AG10803 (cell line): ENCODE results near the gene KCNH5.
A peak's percentile ranks its signal among the peaks of the same experiment; 100 is the strongest.

Experiments used
- DNase-seq: peaks from one replicate; pipeline ENCODE4 v3.0.0; 2010; ENCODE audit warnings: low read depth
- H3K4me3 ChIP-seq: 2 replicates; pipeline ENCODE4 v1.5.1; 2011; ENCODE audit warnings: mild to moderate bottlenecking, low read length, control low read depth
- TF ChIP-seq, protein P1 (sequence below): conservative IDR thresholded peaks from 2 replicates; pipeline ENCODE4 v1.5.1; 2011; ENCODE audit warnings: mild to moderate bottlenecking, low read length, control low read depth, inconsistent platforms

The KCNH5 gene

DNA sequence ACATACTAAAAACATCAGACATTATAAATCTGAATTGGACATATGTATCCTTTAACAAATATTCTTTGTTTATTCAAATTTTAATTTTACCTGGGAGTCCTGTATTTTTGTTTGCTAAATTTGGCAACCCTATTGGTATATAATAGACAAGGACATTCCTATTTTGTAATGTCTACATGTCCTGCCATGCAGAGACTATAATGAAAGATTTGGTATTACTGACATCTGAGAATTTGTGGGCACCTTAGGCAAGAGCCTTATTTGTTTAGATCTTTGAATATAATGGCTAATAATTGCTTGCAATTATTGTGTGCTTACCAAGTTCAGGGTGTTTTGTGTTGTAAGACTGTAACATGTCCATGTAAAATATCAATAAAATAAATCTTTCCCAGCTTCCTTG is 334.4 kb downstream of the KCNH5 start:
- no peak for DNase-seq
- TF ChIP-seq, protein P1, sequence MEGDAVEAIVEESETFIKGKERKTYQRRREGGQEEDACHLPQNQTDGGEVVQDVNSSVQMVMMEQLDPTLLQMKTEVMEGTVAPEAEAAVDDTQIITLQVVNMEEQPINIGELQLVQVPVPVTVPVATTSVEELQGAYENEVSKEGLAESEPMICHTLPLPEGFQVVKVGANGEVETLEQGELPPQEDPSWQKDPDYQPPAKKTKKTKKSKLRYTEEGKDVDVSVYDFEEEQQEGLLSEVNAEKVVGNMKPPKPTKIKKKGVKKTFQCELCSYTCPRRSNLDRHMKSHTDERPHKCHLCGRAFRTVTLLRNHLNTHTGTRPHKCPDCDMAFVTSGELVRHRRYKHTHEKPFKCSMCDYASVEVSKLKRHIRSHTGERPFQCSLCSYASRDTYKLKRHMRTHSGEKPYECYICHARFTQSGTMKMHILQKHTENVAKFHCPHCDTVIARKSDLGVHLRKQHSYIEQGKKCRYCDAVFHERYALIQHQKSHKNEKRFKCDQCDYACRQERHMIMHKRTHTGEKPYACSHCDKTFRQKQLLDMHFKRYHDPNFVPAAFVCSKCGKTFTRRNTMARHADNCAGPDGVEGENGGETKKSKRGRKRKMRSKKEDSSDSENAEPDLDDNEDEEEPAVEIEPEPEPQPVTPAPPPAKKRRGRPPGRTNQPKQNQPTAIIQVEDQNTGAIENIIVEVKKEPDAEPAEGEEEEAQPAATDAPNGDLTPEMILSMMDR: no peak
- H3K4me3 ChIP-seq: no peak overlapping the region

DNA sequence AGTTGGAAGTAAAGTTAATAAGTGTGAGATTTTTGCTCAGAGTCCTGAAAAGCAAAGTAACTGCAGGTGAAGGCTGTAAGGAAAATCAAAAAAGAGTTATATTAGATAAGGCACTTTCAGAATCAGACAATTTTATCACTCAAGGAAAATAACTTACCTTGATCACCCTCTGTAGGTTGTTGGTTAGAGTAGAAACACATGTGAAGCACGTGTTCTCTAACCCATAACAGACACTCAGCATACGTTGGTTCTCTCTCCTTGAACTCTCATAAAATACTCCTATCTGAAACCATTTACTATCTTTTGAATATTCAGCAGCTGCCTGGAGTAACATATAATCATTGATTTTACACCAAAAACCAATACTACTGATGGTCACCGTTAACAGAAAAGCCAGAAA is 335.5 kb downstream of the KCNH5 start:
- H3K4me3 ChIP-seq: no peak overlapping the region
- DNase-seq: no peak
- TF ChIP-seq, protein P1: no peak

DNA sequence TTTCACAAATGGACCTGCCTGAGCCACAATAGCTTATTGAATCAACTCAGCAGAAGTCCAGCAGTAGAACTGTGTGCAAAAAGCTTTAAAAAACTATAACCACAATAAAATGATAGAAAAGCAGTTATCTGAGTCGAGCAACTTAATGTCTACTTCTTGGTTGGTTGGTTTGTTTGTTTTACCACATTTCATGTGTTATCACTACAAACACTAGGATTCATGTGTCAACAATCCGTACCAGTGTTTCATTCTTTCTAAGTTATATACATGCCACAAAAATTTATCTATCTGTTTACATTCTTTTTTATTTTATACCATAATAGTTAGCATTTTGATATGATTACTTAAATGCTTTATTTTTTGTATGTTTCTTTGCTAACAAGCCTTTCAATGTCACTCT is 339.0 kb downstream of the KCNH5 start:
- no peak overlapping the region for H3K4me3 ChIP-seq
- no peak for DNase-seq
- TF ChIP-seq, protein P1: no peak

DNA sequence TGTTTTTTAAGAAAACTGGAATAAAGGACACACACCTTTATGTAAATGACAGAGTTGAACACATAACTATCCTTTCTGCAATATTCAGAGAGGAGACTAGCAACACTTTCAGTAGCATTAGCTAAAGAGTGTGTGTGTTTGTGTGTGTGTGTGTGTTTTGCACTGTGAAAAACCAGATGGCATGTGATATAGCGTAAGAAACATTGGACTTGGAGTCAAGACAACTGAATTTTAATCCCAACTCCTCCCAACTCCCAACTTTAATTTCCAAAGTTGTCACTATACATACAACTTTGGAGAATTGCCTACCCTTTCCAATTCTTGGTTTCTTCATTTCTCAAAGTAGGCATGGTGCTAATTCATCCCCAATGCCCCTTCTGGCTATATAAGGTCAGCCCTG is 347.8 kb downstream of the KCNH5 start:
- H3K4me3 ChIP-seq: no peak overlapping the region
- no peak for DNase-seq
- TF ChIP-seq, protein P1: no peak

DNA sequence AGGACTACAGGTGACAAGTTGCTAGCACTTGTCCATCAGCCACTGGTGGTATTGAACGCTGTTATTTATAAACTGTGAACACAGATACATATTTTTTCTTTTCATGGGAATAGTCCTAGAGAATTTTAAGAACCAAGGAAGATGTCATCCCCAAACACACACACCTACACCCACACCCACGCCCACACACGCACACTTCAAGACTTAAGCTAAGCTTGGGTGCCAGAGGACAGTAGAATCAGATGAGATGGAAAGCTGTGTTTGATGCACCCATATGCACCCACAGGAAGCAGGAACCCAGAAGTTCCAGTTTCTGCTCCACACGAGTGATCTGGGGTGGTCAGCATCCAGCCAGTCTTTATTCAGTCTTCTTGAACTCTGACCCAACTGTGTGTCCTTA is 348.3 kb downstream of the KCNH5 start:
- TF ChIP-seq, protein P1: no peak
- H3K4me3 ChIP-seq: no peak overlapping the region
- no peak for DNase-seq

DNA sequence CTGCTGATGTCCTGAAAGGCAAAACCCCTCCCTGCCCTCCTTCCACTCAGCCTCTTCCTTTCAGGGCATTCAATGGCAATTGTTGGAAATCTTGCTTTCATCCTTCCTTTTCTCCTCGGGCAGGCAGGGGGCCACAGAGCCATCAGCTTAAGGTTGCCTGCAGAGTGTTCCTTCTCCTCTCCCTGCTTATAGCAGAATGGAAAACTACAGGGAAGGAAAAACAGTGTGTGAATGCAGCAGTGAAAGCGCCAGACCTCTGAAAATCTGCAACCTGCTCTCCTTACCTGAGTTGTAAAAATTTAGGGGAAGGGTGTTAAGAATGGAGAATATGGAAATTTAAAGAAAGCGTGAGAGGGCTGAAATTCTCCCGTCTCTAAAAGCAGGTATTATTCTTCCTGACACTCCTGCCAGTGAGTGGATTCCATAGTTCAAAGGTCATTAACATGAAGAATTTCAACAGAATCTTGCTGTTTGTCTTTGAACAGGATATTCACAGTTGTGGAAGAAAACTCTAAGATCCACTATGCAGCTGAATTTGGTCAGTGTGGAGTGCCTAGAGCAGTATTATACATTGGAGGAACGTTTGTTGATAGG is 348.8 kb downstream of the KCNH5 start:
- TF ChIP-seq, protein P1: no peak
- no peak for DNase-seq
- H3K4me3 ChIP-seq: no peak overlapping the region

DNA sequence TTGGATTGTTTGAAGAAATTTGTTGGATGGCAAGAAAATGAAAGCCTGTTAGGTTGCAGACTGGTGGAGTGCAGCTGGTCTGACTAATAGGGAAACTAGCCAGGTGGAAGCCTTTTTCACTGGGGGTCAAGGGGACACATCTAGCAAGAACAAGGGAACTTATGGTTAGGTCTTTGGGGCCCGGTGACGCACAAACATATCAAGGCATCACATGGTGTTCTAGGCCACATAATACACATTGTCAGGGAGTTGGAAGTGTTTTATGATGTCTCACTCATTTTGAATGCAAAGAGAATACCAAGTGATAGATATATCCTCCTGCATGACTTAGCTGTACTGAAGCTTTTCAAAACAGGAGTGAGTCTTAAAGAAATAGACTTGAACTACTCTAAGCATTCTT is 351.2 kb downstream of the KCNH5 start:
- DNase-seq: peak; percentile 5

More for the DNA sequence above, 351.2 kb downstream of the KCNH5 start:
- TF ChIP-seq, protein P1: no peak
- no peak overlapping the region for H3K4me3 ChIP-seq
